OCI-LY3 (cell line): ENCODE results near the gene FXR2.

ENCODE experiments used
- CTCF ChIP-seq: fragments of 200-600, 300-600 bp; sonication (generic); IDR thresholded peaks from 2 replicates; pipeline ENCODE4 v1.5.1; 2014; ENCODE audit warnings: antibody characterized with exemption, low read length, low read depth
- EZH2phosphoT487 ChIP-seq: fragments of 200-600 bp; shearing (Covaris generic); IDR thresholded peaks from 2 replicates; pipeline ENCODE4 v1.6.1; 2018; ENCODE audit warnings: antibody characterized with exemption, mixed run types, low read depth

DNA sequence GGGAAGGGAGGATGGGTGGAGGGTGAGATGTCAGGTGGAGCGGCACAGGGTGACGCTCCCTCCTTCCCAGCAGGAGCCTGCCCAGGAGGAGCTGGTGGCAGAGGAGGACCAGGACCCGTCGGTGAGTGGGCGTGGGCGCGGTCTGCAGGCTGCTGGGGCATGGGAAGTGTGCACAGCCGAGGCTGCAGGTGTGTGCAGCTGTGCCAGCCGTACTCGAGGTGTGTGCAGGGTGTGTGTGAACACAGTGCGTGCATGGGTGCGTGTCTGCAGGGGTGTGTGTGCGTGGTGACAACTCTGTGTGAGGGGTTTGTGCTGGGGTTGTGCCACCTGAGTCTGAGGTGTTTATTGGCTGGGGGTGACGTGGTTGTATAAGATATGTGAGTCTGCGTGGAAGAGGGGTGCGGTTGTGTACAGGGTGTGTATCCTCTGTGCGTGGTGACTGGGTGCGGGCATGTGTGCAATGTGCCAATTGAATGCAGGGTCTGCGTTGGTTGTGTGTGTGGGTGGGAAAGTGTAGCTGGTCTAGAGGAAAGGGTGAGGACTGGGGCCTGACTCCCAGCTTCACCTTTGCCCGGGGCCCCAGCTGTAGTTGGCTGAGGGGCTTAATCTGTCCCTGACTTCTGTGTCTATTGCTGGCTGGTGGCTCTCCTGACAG is 65.2 kb downstream of the FXR2 start:
- TF ChIP-seq CTCF (no peak), EZH2phosphoT487 (no peak)
